ENCODE results near the gene FGGY.
"Not testable (repeated sequence)": the region's sequence is repeated elsewhere in the genome, so short reads cannot be mapped to it uniquely, and the experiment has no call there.

Gene FGGY

DNA sequence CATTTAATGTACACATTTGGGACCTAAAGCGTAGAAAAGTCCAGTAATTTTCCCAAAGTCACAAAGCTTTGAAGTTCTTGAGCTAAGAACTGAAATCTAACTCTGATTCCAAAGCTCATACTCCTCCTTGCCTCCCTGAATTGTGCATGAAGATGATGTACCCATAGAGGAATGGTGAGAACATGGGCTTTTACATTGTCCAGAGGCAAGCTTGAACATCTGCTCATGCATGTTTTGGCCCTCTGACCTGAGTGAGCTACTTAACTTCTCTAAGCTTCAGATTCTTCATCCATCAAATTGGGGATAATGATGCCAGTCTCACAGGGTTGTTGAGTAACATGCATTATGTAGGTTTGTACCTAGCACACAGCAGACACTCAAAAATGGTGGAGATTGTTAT, 259.5 kb downstream of the FGGY start:
- Histone ChIP-seq H3K9me2 (replicated peaks; ENCODE audit: insufficient read depth, low read length) (no peaks in the 10 kb centered on the region), H3K36me3 (ENCODE audit: low read length) (no peaks in the 10 kb centered on the region), H3K27ac (ENCODE audit: low read depth, low read length) (no peak overlapping the region), H3F3A (ENCODE audit: insufficient read depth) (no peaks in the 10 kb centered on the region), H3K79me2 (ENCODE audit: insufficient read depth, low read length) (no peaks in the 10 kb centered on the region), H2AFZ (ENCODE audit: low read depth, low read length, severe bottlenecking) (no peak overlapping the region), H3K4me3 (ENCODE audit: insufficient read depth, low read length, poor library complexity, severe bottlenecking) (no peak overlapping the region), H3K27me3 (ENCODE audit: low read length) (no peaks in the 10 kb centered on the region), H3K9ac (ENCODE audit: low read length) (no peak overlapping the region), H4K20me1 (ENCODE audit: low read depth, low read length) (no peaks in the 10 kb centered on the region), H3K9me3 (ENCODE audit: insufficient read depth, low read length) (no peaks in the 10 kb centered on the region), H3K4me2 (ENCODE audit: low read depth, low read length, poor library complexity, severe bottlenecking) (no peak overlapping the region)
- TF ChIP-seq, protein P1, sequence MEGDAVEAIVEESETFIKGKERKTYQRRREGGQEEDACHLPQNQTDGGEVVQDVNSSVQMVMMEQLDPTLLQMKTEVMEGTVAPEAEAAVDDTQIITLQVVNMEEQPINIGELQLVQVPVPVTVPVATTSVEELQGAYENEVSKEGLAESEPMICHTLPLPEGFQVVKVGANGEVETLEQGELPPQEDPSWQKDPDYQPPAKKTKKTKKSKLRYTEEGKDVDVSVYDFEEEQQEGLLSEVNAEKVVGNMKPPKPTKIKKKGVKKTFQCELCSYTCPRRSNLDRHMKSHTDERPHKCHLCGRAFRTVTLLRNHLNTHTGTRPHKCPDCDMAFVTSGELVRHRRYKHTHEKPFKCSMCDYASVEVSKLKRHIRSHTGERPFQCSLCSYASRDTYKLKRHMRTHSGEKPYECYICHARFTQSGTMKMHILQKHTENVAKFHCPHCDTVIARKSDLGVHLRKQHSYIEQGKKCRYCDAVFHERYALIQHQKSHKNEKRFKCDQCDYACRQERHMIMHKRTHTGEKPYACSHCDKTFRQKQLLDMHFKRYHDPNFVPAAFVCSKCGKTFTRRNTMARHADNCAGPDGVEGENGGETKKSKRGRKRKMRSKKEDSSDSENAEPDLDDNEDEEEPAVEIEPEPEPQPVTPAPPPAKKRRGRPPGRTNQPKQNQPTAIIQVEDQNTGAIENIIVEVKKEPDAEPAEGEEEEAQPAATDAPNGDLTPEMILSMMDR (IDR thresholded peaks at IDR 0.05; ENCODE audit: insufficient read depth, low read length, poor library complexity, severe bottlenecking) = no peak
- no peak for TF ChIP-seq EZH2phosphoT487 (conservative IDR thresholded peaks at IDR 0.05; ENCODE audit: low read length)

DNA sequence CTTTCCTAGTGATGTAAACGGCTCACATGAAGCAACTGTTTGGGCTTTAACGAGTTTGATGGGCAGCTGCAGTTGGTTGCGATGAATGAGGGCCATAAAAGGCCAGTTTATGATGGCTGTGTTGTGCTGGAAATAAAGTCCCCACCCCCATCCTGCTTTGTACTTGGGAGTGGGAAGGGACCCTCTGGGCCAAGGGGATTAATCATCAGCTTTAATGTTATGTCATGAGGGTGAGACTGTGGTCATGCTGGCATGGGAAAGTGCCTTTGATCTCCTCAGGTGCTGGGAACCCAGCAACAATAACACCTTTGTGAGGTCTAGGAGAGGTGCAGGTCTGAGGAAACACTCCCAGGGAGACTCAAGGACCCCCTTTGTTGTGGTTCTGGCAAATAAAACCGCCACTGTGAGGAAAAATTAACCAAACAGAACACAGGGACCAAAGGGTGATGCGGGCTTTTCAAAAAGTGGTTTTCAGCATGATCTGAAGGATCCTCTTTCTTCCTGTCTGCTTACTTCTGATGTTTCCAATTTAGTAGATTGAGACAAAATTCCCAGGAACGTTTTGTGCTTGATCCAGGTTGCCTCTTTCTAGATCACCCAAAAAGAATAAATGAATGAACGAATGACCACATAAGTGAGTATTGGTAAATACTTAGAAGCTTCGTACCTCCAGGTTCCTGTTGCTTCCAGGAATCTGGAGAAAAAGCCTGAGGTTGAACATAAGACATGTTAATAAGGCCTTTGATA, 260.1 kb downstream of the FGGY start:
- Histone ChIP-seq H3K36me3 (ENCODE audit: low read length) (no peaks in the 10 kb centered on the region), H2AFZ (ENCODE audit: low read depth, low read length, severe bottlenecking) (no peak overlapping the region), H3K79me2 (ENCODE audit: insufficient read depth, low read length) (no peaks in the 10 kb centered on the region), H3K27me3 (ENCODE audit: low read length) (no peaks in the 10 kb centered on the region), H4K20me1 (ENCODE audit: low read depth, low read length) (no peaks in the 10 kb centered on the region), H3K9ac (ENCODE audit: low read length) (no peak overlapping the region), H3K9me3 (ENCODE audit: insufficient read depth, low read length) (no peaks in the 10 kb centered on the region), H3K27ac (ENCODE audit: low read depth, low read length) (no peak overlapping the region), H3K4me2 (ENCODE audit: low read depth, low read length, poor library complexity, severe bottlenecking) (no peak overlapping the region), H3K4me3 (ENCODE audit: insufficient read depth, low read length, poor library complexity, severe bottlenecking) (no peak overlapping the region), H3F3A (ENCODE audit: insufficient read depth) (no peaks in the 10 kb centered on the region), H3K9me2 (replicated peaks; ENCODE audit: insufficient read depth, low read length) (no peaks in the 10 kb centered on the region)
- TF ChIP-seq, protein P1 (IDR thresholded peaks at IDR 0.05; ENCODE audit: insufficient read depth, low read length, poor library complexity, severe bottlenecking) = no peak
- TF ChIP-seq EZH2phosphoT487 (conservative IDR thresholded peaks at IDR 0.05; ENCODE audit: low read length) = no peak

DNA sequence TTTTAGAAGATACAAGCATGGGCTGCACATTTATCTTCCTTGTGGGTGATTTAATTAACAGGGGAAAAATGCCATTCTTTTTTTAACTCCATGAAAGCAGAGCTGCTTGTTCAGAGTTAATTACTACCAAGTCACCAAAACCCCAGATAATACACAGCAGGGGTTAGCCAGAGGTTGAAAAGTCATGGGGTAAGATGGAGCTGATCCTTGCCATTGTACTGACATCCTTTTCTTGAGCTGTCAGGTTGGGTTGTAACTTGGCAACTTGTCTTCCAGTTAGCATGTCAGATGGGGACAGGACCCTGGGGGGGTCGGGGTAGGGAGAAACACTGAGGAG, 260.6 kb downstream of the FGGY start:
- Histone ChIP-seq H3K9me2 (replicated peaks; ENCODE audit: insufficient read depth, low read length) (no peaks in the 10 kb centered on the region), H2AFZ (ENCODE audit: low read depth, low read length, severe bottlenecking) (no peak overlapping the region), H4K20me1 (ENCODE audit: low read depth, low read length) (no peaks in the 10 kb centered on the region), H3K4me3 (ENCODE audit: insufficient read depth, low read length, poor library complexity, severe bottlenecking) (no peak overlapping the region), H3K27ac (ENCODE audit: low read depth, low read length) (no peak overlapping the region), H3K79me2 (ENCODE audit: insufficient read depth, low read length) (no peaks in the 10 kb centered on the region), H3K9ac (ENCODE audit: low read length) (no peak overlapping the region), H3K9me3 (ENCODE audit: insufficient read depth, low read length) (no peaks in the 10 kb centered on the region), H3K36me3 (ENCODE audit: low read length) (no peaks in the 10 kb centered on the region), H3F3A (ENCODE audit: insufficient read depth) (no peaks in the 10 kb centered on the region), H3K27me3 (ENCODE audit: low read length) (no peaks in the 10 kb centered on the region), H3K4me2 (ENCODE audit: low read depth, low read length, poor library complexity, severe bottlenecking) (no peak overlapping the region)
- TF ChIP-seq, protein P1 (IDR thresholded peaks at IDR 0.05; ENCODE audit: insufficient read depth, low read length, poor library complexity, severe bottlenecking) = no peak
- TF ChIP-seq EZH2phosphoT487 (conservative IDR thresholded peaks at IDR 0.05; ENCODE audit: low read length) = no peak

DNA sequence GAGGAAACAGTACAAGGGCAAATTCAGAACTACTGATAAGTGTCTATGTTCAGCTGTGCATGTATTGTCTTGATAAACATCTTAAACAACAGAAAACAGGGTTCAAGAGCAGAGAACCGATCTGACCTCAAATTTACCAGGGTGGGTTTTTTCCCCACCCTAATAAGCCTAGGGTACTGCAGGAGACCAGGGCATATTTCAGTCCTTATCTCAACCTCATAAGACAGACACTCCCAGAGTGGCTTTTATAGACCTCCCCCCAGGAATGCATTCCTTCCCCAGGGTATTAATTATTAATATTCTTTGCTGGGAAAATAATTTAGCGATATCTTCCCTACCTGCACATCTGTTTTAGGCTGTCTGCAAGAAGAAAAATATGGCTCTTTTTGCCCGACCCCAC, 261.7 kb downstream of the FGGY start:
- not testable (repeated sequence) for H3K4me2 ChIP-seq (ENCODE audit: low read depth, low read length, poor library complexity, severe bottlenecking); H2AFZ ChIP-seq (ENCODE audit: low read depth, low read length, severe bottlenecking); H3K4me3 ChIP-seq (ENCODE audit: insufficient read depth, low read length, poor library complexity, severe bottlenecking); H4K20me1 ChIP-seq (ENCODE audit: low read depth, low read length); H3K79me2 ChIP-seq (ENCODE audit: insufficient read depth, low read length); H3K27me3 ChIP-seq (ENCODE audit: low read length); H3K9me3 ChIP-seq (ENCODE audit: insufficient read depth, low read length); H3K9ac ChIP-seq (ENCODE audit: low read length); H3K27ac ChIP-seq (ENCODE audit: low read depth, low read length); H3K9me2 ChIP-seq (replicated peaks; ENCODE audit: insufficient read depth, low read length); H3F3A ChIP-seq (ENCODE audit: insufficient read depth); H3K36me3 ChIP-seq (ENCODE audit: low read length)
